Omental fat pad (tissue), 4 donors: ENCODE data around the gene MX2. TPM values are rescaled to one million over a fixed set of nuclear protein-coding genes. Genes with fewer than 3 reads are reported as not detected.
"Not testable (repeated sequence)": the region's sequence is repeated elsewhere in the genome, so short reads cannot be mapped to it uniquely, and the experiment has no call there.

Experiments
- ATAC-seq: fragments of 150-250 bp; one replicate; pipeline ENCODE4 v1.9.1; 2016; ENCODE audit warnings: mild to moderate bottlenecking, moderate library complexity; ENCODE audit not compliant: low FRiP score
- DNase-seq: peaks from one replicate; pipeline ENCODE4 v3.0.0-alpha.2; 2019; ENCODE audit warnings: low spot score
- total RNA-seq, 4 donors: library from RNA; depleted of rRNA; stranded (reverse); fragments of >200 nt; gene quantifications; one replicate each; pipeline ENCODE4 v1.1.0, GENCODE V29; 2016
- TF ChIP-seq, protein P1 (sequence below), 3 donors: fragments of 450-650 bp; IDR thresholded peaks; one replicate each; pipeline ENCODE4 v1.5.1; 2016 to 2017; ENCODE audit warnings: antibody characterized with exemption in 3 of 3, mild to moderate bottlenecking in 3 of 3, moderate library complexity in 2 of 3

Gene MX2
- total RNA-seq, 4 donors from 2014 or later: 11.9 to 39.6 (median 28.7) TPM

DNA sequence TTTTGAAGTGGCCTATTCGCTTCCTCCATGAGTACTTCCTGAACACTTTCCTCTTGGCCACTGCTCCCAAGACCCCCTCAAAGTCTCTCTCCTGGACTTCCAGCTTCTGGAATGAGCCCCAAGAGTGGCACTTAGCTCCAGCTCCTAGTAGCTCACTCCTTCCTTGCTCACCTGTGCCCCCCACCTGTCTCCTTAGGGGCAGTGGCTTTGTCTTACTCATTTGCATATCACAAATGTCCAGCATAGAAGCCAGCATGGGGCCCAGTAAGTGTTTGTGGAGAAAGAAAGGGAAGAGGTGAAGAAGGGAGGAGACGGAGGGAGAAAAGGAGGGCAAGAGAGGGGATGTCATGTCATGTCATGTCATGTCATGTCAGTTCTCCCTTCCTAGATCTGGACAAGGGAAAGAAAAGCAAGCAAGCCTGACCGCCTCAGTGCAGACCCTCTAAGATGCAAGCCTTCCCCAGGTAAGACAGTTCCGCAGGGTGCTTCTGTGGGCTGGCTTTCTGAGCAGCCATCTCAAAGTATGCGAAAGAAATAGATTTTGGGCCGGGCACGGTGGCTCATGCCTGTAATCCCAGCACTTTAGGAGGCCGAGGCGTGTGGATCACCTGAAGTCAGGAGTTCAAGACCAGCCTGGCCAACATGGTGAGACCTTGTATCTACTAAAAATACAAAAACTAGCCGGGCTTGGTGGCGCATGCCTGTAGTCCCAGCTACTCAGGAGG lies 57.3 kb downstream of the MX2 start:
- TF ChIP-seq, protein P1, sequence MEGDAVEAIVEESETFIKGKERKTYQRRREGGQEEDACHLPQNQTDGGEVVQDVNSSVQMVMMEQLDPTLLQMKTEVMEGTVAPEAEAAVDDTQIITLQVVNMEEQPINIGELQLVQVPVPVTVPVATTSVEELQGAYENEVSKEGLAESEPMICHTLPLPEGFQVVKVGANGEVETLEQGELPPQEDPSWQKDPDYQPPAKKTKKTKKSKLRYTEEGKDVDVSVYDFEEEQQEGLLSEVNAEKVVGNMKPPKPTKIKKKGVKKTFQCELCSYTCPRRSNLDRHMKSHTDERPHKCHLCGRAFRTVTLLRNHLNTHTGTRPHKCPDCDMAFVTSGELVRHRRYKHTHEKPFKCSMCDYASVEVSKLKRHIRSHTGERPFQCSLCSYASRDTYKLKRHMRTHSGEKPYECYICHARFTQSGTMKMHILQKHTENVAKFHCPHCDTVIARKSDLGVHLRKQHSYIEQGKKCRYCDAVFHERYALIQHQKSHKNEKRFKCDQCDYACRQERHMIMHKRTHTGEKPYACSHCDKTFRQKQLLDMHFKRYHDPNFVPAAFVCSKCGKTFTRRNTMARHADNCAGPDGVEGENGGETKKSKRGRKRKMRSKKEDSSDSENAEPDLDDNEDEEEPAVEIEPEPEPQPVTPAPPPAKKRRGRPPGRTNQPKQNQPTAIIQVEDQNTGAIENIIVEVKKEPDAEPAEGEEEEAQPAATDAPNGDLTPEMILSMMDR (IDR thresholded peaks at IDR 0.05): no peak
- DNase-seq (no peak), ATAC-seq (no peak)

DNA sequence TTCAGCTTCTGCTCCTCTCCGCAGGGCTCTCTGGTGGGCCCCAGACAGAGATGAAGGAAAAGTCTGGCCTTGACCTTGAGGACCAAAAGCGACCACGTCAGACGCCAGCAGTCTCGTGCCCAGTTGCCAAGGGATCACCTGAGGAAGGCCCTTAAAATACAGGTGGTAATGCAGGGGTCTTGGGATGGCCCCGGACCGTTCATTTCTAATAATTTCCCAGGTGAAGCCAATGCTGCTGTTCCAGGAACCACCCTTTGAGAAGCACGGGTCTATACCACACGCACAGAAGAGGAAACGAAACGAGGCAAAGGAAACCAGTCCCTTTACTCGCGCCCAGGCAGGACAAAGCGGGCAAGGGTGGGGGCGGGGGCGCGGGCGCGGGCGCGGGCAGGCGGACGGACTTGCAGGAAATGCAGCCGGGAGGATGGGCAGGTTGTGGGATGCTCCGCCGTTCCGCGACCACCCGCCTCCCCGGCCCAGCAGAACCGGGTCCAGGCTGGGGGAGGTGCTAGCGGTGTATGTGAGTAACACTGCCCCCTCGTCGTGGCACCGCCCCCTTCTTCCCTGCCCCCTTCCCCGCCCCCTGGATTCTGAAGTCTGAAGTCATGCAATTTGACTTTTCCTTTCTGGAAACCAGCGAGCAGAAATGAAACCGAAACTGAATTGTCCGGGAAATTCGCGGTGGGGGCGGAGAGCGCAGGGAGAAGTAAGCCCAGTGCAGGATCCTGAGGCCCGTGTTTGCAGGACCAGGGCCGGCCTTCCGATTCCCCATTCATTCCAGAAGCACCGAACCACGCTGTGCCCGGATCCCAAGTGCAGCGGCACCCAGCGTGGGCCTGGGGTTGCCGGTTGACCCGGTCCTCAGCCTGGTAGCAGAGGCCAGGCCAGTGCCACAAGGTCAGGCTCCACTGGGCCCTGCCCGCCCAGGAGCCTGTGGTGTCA lies 58.4 kb downstream of the MX2 start:
- ATAC-seq (peak; percentile 96), DNase-seq (peak; percentile 65)
- TF ChIP-seq, protein P1 (IDR thresholded peaks at IDR 0.05): no peak

DNA sequence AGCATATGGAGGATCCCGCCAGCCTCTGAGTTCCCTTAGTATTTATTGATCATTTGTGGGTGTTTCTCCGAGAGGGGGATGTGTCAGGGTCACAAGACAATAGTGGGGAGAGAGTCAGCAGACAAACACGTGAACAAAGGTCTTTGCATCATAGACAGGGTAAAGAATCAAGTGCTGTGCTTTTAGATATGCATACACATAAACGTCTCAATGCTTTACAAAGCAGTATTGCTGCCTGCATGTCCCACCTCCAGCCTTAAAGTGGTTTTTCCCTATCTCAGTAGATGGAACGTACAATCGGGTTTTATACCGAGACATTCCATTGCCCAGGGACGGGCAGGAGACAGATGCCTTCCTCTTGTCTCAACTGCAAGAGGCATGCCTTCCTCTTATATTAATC lies 59.2 kb downstream of the MX2 start:
- ATAC-seq, DNase-seq: not testable (repeated sequence)

DNA sequence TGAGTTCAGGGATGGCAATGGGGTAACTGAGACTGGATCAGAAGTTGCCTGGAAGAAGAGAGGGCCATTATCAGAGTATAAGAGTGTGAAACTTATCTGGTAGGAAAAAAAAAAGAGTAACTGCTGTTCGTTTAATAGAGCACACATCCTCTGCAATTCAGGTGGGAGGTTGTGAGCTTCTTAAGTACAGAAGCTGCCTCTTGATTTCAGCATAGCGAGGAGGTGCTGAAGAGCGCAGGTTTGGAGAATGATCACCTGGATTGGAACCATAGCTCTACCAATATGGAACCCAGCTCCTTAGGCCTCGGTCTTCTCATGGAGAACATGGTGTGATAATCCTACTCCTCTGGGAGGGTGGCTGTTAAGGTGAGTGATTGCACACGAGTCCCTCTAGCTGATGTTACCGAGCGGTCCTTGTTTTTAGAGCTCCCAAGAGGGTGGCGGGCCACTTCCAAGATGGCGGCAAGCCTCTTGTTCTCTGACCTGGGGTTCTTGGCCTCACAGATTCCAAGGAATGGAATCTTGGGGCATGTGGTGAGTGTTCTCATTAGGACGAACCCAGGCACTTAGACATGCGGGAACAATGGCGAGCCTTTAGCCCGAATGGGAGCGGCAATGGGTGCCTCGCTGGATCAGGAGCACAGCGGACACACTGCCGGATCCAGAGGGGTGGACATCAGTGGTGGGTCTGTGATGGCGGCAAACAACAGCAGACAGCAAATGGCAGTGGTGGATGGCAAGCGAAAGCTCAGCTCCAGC lies 60.9 kb downstream of the MX2 start:
- TF ChIP-seq, protein P1 (IDR thresholded peaks at IDR 0.05): no peak
- ATAC-seq: no peak
- DNase-seq: no peak

DNA sequence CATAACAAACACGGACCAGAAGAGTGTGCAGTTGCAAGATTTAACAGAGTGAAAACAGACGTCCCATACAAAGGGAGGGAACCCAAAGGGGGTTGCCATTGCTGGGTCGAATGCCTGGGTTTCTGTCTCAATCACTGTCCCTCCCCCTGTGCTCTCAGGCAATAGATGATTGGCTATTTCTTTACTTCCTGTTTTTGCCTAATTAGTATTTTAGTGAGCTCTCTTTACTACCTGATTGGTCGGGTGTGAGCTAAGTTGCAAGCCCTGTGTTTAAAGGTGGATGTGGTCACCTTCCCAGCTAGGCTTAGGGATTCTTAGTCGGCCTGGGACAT lies 61.4 kb downstream of the MX2 start:
- not testable (repeated sequence) for DNase-seq, ATAC-seq

DNA sequence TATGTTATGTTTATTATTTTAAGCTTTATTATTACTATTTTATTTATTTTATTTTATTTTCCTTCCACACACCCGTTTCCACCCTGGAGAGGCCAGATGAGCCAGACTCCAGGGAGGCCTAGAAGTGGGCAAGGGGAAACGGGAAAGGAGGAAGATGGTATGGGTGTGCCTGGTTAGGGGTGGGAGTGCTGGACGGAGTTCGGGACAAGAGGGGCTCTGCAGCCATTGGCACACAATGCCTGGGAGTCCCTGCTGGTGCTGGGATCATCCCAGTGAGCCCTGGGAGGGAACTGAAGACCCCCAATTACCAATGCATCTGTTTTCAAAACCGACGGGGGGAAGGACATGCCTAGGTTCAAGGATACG lies 63.7 kb downstream of the MX2 start:
- DNase-seq (no peak), ATAC-seq (no peak)
- TF ChIP-seq, protein P1 (IDR thresholded peaks at IDR 0.05): no peak

DNA sequence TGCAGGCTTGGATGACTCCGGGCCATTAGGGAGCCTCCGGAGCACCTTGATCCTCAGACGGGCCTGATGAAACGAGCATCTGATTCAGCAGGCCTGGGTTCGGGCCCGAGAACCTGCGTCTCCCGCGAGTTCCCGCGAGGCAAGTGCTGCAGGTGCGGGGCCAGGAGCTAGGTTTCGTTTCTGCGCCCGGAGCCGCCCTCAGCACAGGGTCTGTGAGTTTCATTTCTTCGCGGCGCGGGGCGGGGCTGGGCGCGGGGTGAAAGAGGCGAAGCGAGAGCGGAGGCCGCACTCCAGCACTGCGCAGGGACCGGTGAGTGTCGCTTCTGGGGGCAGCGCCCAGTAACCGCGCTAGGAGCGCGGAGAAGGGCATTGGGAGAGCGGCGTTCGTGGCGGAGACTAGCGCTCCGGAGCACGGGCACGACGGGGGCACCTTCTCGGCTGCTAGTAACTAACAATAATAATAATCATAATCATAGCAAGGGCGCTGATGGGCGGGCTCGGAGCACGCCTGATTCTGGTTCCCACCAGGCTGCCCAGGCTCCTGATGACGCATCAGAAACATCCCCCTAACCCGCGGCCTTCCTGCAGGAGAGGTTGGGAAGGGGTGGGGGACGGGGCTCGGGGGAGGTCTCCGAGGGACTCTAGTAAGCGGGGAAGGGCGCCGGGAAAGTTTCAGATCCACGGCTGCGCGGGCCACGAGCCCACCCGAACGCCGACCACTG lies 64.3 kb downstream of the MX2 start, which contains the start of gene MX1:
Gene MX1 (plus strand): TSS at position 286 of the 722 bp plus-strand sequence. CDS start 5,832 bp downstream, outside the sequence.
- peak; percentile 88 for ATAC-seq

More for the DNA sequence above, 64.3 kb downstream of the MX2 start, which contains the start of gene MX1:
- TF ChIP-seq, protein P1 (IDR thresholded peaks at IDR 0.05): no peak
- peak; percentile 63 for DNase-seq
